NCI-H460 (cell line): Measurements from ENCODE around the gene RLBP1. TPM values are rescaled to one million over a fixed set of nuclear protein-coding genes. Genes with fewer than 3 reads are reported as not detected.

ENCODE experiments used
- total RNA-seq: library from RNA; depleted of rRNA; stranded (reverse); fragments of >200 nt; shearing (Covaris generic); gene quantifications from 2 replicates; pipeline ENCODE4 v1.2.3, GENCODE V29; 2014; rRNA removed

Gene RLBP1
- total RNA-seq, 1 experiment from 2014 or later = not detected

Other genes with a start within 250 kb of the RLBP1 start
- 21.0 and 22.7 TPM in 2 replicates for gene ABHD2, start 133.1 kb downstream of the RLBP1 start, total RNA-seq
- 39.4 and 44.7 TPM in 2 replicates for gene FANCI, start 22.4 kb upstream of the RLBP1 start, total RNA-seq
- 30.5 and 38.8 TPM in 2 replicates for gene POLG, start 113.2 kb upstream of the RLBP1 start, total RNA-seq